IPS-15b (cell line): ENCODE data around the gene CPA1.

Experiments
- H3K27me3 ChIP-seq: one replicate; pipeline ENCODE4 v1.6.1; 2013; ENCODE audit warnings: low read length; ENCODE audit not compliant: control insufficient read depth, insufficient read depth
- H3K36me3 ChIP-seq: one replicate; pipeline ENCODE4 v1.6.1; 2013; ENCODE audit warnings: low read length; ENCODE audit not compliant: control insufficient read depth, insufficient read depth
- H3K4me1 ChIP-seq: one replicate; pipeline ENCODE4 v1.6.1; 2013; ENCODE audit warnings: mild to moderate bottlenecking, low read length; ENCODE audit not compliant: control insufficient read depth, insufficient read depth
- H3K4me3 ChIP-seq: one replicate; pipeline ENCODE4 v1.5.1; 2013; ENCODE audit warnings: low read depth, low read length
- H3K9ac ChIP-seq: one replicate; pipeline ENCODE4 v1.6.1; 2013; ENCODE audit warnings: low read depth, mild to moderate bottlenecking, low read length
- H3K9me3 ChIP-seq: one replicate; pipeline ENCODE4 v1.6.1; 2013; ENCODE audit warnings: mild to moderate bottlenecking, low read length; ENCODE audit not compliant: control insufficient read depth, insufficient read depth

CPA1 gene

GRCh38 chr7:130346177-130346905 is 34.0 kb upstream of the CPA1 start:
- H3K27me3 ChIP-seq = peaks cover 3% of the 10 kb centered on the region
- no peak overlapping the region for H3K9ac ChIP-seq
- no peak overlapping the region for H3K4me3 ChIP-seq
- peaks cover 22% of the 10 kb centered on the region for H3K4me1 ChIP-seq
- H3K9me3 ChIP-seq = no peaks in the 10 kb centered on the region
- H3K36me3 ChIP-seq = no peaks in the 10 kb centered on the region

- Histone ChIP-seq H3K4me3 (no peak overlapping the region), H3K27me3 (peaks cover 6% of the 10 kb centered on the region), H3K36me3 (no peaks in the 10 kb centered on the region), H3K9me3 (no peaks in the 10 kb centered on the region), H3K9ac (no peak overlapping the region), H3K4me1 (peaks cover 28% of the 10 kb centered on the region)
Measured at GRCh38 chr7:130346941-130347340, 33.4 kb upstream of the CPA1 start.

DNA sequence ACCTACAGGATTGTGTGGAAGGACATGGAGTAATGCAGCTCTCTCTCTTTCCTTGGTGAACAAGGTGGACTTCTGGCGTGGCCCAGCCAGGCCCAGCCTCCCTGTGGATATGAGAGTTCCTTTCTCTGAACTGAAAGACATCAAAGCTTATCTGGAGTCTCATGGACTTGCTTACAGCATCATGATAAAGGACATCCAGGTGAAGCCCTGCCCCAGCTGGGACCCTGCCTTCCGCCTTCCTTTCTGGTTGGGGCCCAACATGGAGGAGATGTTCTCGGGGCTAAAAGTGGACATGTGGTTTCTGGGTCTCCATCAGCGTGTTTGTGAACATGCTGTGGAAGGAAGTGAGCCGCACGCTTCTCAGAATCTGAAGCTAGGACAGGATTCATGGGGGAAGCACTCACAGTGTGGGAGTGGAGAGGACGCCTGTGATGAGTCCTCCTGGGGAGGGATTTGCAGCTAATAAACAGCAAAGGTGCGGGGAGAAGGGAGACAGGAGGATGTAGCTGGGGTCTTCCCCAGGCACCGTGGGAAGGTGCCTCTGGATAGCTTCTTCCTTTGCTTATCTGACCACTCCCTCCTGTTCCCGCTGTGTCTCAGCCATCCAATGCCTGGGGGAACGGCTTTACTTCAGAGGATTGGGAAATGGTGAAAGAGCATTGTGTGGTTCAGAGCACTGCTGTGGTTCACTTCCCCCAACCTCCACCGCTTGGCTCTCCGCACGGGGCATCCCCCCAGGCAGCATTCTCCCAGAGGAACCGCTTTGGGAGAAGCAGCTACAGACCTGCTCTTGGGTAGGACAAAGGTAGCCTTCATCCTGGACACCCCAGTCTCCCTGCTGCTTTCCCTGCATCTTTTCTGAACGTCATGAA is 30.1 kb upstream of the CPA1 start:
- H3K9me3 ChIP-seq = no peaks in the 10 kb centered on the region
- H3K36me3 ChIP-seq = no peaks in the 10 kb centered on the region
- H3K4me3 ChIP-seq = no peak overlapping the region
- H3K9ac ChIP-seq = no peak overlapping the region
- peaks cover 24% of the 10 kb centered on the region for H3K4me1 ChIP-seq
- peaks cover 6% of the 10 kb centered on the region for H3K27me3 ChIP-seq

- Histone ChIP-seq H3K4me3 (no peak overlapping the region), H3K4me1 (peaks cover 18% of the 10 kb centered on the region), H3K9ac (no peak overlapping the region)
Measured at GRCh38 chr7:130350945-130351790, 29.1 kb upstream of the CPA1 start.

GRCh38 chr7:130351791-130352090 is 28.6 kb upstream of the CPA1 start:
- Histone ChIP-seq H3K27me3 (peaks cover 6% of the 10 kb centered on the region), H3K4me1 (peaks cover 22% of the 10 kb centered on the region), H3K36me3 (no peaks in the 10 kb centered on the region), H3K4me3 (no peak overlapping the region), H3K9ac (no peak overlapping the region), H3K9me3 (no peaks in the 10 kb centered on the region)

More at GRCh38 chr7:130350945-130351790, 29.1 kb upstream of the CPA1 start:
- Histone ChIP-seq H3K36me3 (no peaks in the 10 kb centered on the region), H3K27me3 (peaks cover 6% of the 10 kb centered on the region), H3K9me3 (no peaks in the 10 kb centered on the region)

- no peaks in the 10 kb centered on the region for H3K9me3 ChIP-seq
- peaks cover 22% of the 10 kb centered on the region for H3K4me1 ChIP-seq
- no peak overlapping the region for H3K4me3 ChIP-seq
Measured at GRCh38 chr7:130352194-130353074, 27.9 kb upstream of the CPA1 start.

GRCh38 chr7:130353196-130353595 is 27.1 kb upstream of the CPA1 start:
- H3K4me1 ChIP-seq = peaks cover 22% of the 10 kb centered on the region
- no peak overlapping the region for H3K4me3 ChIP-seq
- peaks cover under 1% of the 10 kb centered on the region for H3K36me3 ChIP-seq
- peaks cover 6% of the 10 kb centered on the region for H3K27me3 ChIP-seq
- no peak overlapping the region for H3K9ac ChIP-seq
- no peaks in the 10 kb centered on the region for H3K9me3 ChIP-seq

More at GRCh38 chr7:130352194-130353074, 27.9 kb upstream of the CPA1 start:
- Histone ChIP-seq H3K36me3 (no peaks in the 10 kb centered on the region), H3K27me3 (peaks cover 6% of the 10 kb centered on the region), H3K9ac (no peak overlapping the region)

DNA sequence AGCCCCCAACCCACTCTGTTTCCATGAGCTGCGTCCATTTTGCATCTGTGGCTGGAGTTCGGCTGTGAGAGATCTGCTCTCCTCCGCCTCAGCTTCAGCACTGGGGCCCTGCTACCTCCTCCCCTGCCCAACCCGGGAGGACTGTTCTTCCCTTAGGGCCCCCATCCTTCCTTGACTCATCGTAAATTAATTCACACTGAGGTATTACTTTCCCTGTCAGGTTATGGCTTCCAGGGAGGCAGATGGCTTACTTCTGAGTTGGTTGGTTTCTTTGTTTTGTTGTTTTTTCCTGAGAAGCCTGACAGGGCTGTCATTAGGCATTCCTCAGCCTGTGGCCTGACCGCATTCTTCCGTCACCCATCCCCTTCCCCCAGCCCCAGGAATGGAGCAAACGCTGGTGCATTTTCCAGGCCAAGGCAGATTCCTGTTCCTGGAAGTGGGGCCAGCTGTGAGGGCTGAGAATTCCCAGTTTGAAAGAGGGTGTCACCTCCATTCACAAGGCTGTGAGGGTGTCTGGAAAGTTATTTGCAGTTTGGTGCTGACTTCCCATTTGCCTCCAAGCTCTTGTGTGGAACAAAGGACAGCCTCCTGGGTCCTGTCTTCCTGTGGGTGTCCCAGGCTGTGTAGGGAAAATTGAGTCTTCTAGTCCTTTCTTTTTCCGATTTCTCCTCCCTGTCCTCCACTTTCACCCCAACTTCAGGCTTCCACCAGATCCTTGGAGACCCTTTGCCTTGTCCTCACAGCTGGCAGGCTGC is 24.0 kb upstream of the CPA1 start:
- Histone ChIP-seq H3K4me3 (no peak overlapping the region), H3K36me3 (peaks cover 3% of the 10 kb centered on the region), H3K27me3 (peaks cover 3% of the 10 kb centered on the region), H3K9me3 (no peaks in the 10 kb centered on the region), H3K9ac (no peak overlapping the region), H3K4me1 (peaks cover 12% of the 10 kb centered on the region)

- Histone ChIP-seq H3K9ac (no peak overlapping the region), H3K4me3 (no peak overlapping the region), H3K36me3 (peaks cover 3% of the 10 kb centered on the region), H3K27me3 (no peaks in the 10 kb centered on the region), H3K4me1 (peaks cover 5% of the 10 kb centered on the region), H3K9me3 (no peaks in the 10 kb centered on the region)
Measured at GRCh38 chr7:130356876-130357611, 23.2 kb upstream of the CPA1 start.

- H3K27me3 ChIP-seq = no peaks in the 10 kb centered on the region
- no peak overlapping the region for H3K9ac ChIP-seq
- no peak overlapping the region for H3K4me3 ChIP-seq
- no peaks in the 10 kb centered on the region for H3K9me3 ChIP-seq
- peaks cover 4% of the 10 kb centered on the region for H3K4me1 ChIP-seq
- peaks cover 3% of the 10 kb centered on the region for H3K36me3 ChIP-seq
Measured at GRCh38 chr7:130358471-130358870, 21.8 kb upstream of the CPA1 start.
